Neural cell (in vitro differentiated cells): Measurements from ENCODE around the gene SUCO. TPM values are rescaled to one million over a fixed set of nuclear protein-coding genes. Genes with fewer than 3 reads are reported as not detected.

ENCODE experiments used
- H2AFZ ChIP-seq: fragments of 200-600, 300-800 bp; sonication (generic), shearing (Covaris generic); 2 replicates; pipeline ENCODE4 v1.6.0; 2014; ENCODE audit warnings: low read depth, mild to moderate bottlenecking, antibody characterized with exemption, low read length, moderate library complexity
- H3F3A ChIP-seq: fragments of 200-600 bp; shearing (Covaris generic); 2 replicates; pipeline ENCODE4 v1.6.1; 2016; ENCODE audit warnings: mild to moderate bottlenecking, moderate library complexity, mixed read lengths, antibody characterized with exemption, low read length; ENCODE audit not compliant: insufficient read depth, poor library complexity, severe bottlenecking
- H3K27ac ChIP-seq: fragments of 200-600, 300-800 bp; sonication (generic), shearing (Covaris generic); 2 replicates; pipeline ENCODE4 v1.5.1; 2014; ENCODE audit warnings: mild to moderate bottlenecking, low read length, moderate library complexity
- H3K27me3 ChIP-seq: fragments of 300-800, 200-600 bp; sonication (generic), shearing (Covaris generic); 2 replicates; pipeline ENCODE4 v1.6.0; 2014; ENCODE audit warnings: mild to moderate bottlenecking, low read depth, low read length, moderate library complexity; ENCODE audit not compliant: insufficient read depth
- H3K36me3 ChIP-seq: fragments of 300-800, 200-600 bp; sonication (generic), shearing (Covaris generic); 2 replicates; pipeline ENCODE4 v1.5.1; 2014; ENCODE audit warnings: mild to moderate bottlenecking, antibody characterized with exemption, low read length, moderate library complexity; ENCODE audit not compliant: insufficient read depth
- H3K4me2 ChIP-seq: fragments of 300-800, 200-600 bp; sonication (generic), shearing (Covaris generic); 2 replicates; pipeline ENCODE4 v1.6.0; 2014; ENCODE audit warnings: mild to moderate bottlenecking, low read length
- H3K4me3 ChIP-seq: fragments of 300-800, 200-600 bp; sonication (generic), shearing (Covaris generic); 2 replicates; pipeline ENCODE4 v1.5.1; 2014; ENCODE audit warnings: mild to moderate bottlenecking, low read length, moderate library complexity
- H3K79me2 ChIP-seq: fragments of 200-600 bp; shearing (Covaris generic); replicated peaks from 2 replicates; pipeline ENCODE4 v1.6.0; 2014; ENCODE audit warnings: mild to moderate bottlenecking, low read length, moderate library complexity; ENCODE audit not compliant: insufficient read depth
- H3K9ac ChIP-seq: fragments of 300-800, 200-600 bp; sonication (generic), shearing (Covaris generic); 2 replicates; pipeline ENCODE4 v1.6.1; 2016; ENCODE audit warnings: mild to moderate bottlenecking, low read length, mixed read lengths
- H3K9me2 ChIP-seq: fragments of 200-600 bp; shearing (Covaris generic); 2 replicates; pipeline ENCODE4 v1.6.1; 2016; ENCODE audit warnings: mild to moderate bottlenecking, low read length, mixed read lengths; ENCODE audit not compliant: insufficient read depth
- H3K9me3 ChIP-seq: fragments of 200-600, 300-800 bp; sonication (generic), shearing (Covaris generic); 2 replicates; pipeline ENCODE4 v1.6.1; 2016; ENCODE audit warnings: mild to moderate bottlenecking, mixed run types, low read length, moderate library complexity, mixed read lengths
- H4K20me1 ChIP-seq: fragments of 200-600 bp; shearing (Covaris generic); 2 replicates; pipeline ENCODE4 v1.6.1; 2016; ENCODE audit warnings: mild to moderate bottlenecking, mixed run types; ENCODE audit not compliant: insufficient read depth
- EP300 ChIP-seq: fragments of 450-650 bp; conservative IDR thresholded peaks from 2 replicates; pipeline ENCODE4 v1.6.1; 2014; ENCODE audit warnings: antibody characterized with exemption, mild to moderate bottlenecking, moderate library complexity; ENCODE audit not compliant: poor library complexity, severe bottlenecking
- EZH2 ChIP-seq: fragments of 200-600, 300-800 bp; shearing (Covaris generic), sonication (generic); IDR thresholded peaks from 2 replicates; pipeline ENCODE4 v1.6.1; 2014; ENCODE audit warnings: antibody characterized with exemption, low read length, borderline replicate concordance, mild to moderate bottlenecking; ENCODE audit not compliant: insufficient read depth, poor library complexity, severe bottlenecking
- MXI1 ChIP-seq: fragments of 450-650 bp; conservative IDR thresholded peaks from 2 replicates; pipeline ENCODE4 v1.6.1; 2014; ENCODE audit warnings: antibody characterized with exemption, mild to moderate bottlenecking; ENCODE audit not compliant: poor library complexity, severe bottlenecking
- POLR2AphosphoS5 ChIP-seq: IDR thresholded peaks from 2 replicates; pipeline ENCODE4 v1.6.1; 2012
- RAD21 ChIP-seq: fragments of 450-650 bp; conservative IDR thresholded peaks from 2 replicates; pipeline ENCODE4 v1.6.1; 2014; ENCODE audit warnings: antibody characterized with exemption, mild to moderate bottlenecking, moderate library complexity
- SMC3 ChIP-seq: fragments of 450-650 bp; conservative IDR thresholded peaks from 2 replicates; pipeline ENCODE4 v1.6.1; 2014; ENCODE audit warnings: antibody characterized with exemption, mild to moderate bottlenecking, moderate library complexity; ENCODE audit not compliant: poor library complexity
- TAF1 ChIP-seq: IDR thresholded peaks from 2 replicates; pipeline ENCODE4 v1.6.1; 2012; ENCODE audit warnings: low read depth
- polyA plus RNA-seq: library from polyadenylated mRNA; depleted of rRNA; stranded (reverse); fragments of >200 nt; gene quantifications from 2 replicates; pipeline ENCODE4 v1.2.3, GENCODE V29; 2014
- TF ChIP-seq, protein P1 (sequence below): fragments of 450-650 bp; IDR thresholded peaks from 2 replicates; pipeline ENCODE4 v1.5.1; 2014; ENCODE audit warnings: antibody characterized with exemption, mild to moderate bottlenecking, moderate library complexity; ENCODE audit not compliant: poor library complexity, severe bottlenecking
- TF ChIP-seq, protein P2 (sequence below): IDR thresholded peaks from 2 replicates; pipeline ENCODE4 v1.6.1; 2012; ENCODE audit warnings: borderline replicate concordance

SUCO gene
- polyA plus RNA-seq, 1 donor from 2014 or later: 43.4 TPM

DNA sequence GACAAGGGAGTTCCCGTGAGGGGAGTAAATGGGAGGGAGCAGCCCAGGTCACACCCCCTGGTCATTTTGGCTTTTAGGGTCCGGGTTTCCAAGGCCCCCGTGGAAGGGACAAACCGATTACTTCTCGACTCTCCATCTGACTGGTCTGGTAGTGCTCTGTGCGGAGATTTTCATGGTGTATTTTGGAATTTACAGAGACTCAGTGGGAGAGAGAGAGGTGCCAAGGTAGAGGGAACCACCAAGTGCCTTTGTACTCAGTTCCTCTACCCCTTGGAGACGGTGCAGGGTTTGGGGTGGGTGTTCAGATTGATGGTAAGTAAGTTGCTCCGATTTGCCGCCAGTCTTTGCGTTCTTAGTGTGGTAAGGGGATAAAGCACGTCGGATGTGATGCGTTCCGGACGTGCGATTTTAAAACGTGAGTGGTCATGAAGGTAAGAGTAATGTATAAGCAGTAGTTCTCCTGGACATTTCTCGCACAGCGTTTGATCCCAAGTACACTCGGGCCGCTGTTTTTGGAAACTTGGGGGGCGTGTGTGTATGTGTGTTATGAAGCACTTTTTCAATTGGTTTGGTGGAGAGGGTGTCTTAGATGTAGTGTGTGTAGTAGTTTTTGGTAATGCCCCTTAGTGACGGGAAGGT, 682 bp downstream of the SUCO start:
- H3K79me2 ChIP-seq: peaks cover 48% of the 10 kb centered on the region
- H3K9ac ChIP-seq: peak overlapping the region; percentile 94
- H3K27ac ChIP-seq: peak overlapping the region; percentile 92
- no peaks in the 10 kb centered on the region for H3F3A ChIP-seq
- peak overlapping the region; percentile 70 for H2AFZ ChIP-seq
- H4K20me1 ChIP-seq: no peaks in the 10 kb centered on the region
- H3K36me3 ChIP-seq: no peaks in the 10 kb centered on the region
- H3K9me2 ChIP-seq: no peaks in the 10 kb centered on the region
- H3K27me3 ChIP-seq: no peaks in the 10 kb centered on the region
- TF ChIP-seq EP300 (no peak), POLR2AphosphoS5 (no peak), MXI1 (no peak), RAD21 (no peak), EZH2 (no peak), TAF1 (no peak), SMC3 (no peak)
- TF ChIP-seq, protein P1, sequence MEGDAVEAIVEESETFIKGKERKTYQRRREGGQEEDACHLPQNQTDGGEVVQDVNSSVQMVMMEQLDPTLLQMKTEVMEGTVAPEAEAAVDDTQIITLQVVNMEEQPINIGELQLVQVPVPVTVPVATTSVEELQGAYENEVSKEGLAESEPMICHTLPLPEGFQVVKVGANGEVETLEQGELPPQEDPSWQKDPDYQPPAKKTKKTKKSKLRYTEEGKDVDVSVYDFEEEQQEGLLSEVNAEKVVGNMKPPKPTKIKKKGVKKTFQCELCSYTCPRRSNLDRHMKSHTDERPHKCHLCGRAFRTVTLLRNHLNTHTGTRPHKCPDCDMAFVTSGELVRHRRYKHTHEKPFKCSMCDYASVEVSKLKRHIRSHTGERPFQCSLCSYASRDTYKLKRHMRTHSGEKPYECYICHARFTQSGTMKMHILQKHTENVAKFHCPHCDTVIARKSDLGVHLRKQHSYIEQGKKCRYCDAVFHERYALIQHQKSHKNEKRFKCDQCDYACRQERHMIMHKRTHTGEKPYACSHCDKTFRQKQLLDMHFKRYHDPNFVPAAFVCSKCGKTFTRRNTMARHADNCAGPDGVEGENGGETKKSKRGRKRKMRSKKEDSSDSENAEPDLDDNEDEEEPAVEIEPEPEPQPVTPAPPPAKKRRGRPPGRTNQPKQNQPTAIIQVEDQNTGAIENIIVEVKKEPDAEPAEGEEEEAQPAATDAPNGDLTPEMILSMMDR: no peak
- TF ChIP-seq, protein P2, sequence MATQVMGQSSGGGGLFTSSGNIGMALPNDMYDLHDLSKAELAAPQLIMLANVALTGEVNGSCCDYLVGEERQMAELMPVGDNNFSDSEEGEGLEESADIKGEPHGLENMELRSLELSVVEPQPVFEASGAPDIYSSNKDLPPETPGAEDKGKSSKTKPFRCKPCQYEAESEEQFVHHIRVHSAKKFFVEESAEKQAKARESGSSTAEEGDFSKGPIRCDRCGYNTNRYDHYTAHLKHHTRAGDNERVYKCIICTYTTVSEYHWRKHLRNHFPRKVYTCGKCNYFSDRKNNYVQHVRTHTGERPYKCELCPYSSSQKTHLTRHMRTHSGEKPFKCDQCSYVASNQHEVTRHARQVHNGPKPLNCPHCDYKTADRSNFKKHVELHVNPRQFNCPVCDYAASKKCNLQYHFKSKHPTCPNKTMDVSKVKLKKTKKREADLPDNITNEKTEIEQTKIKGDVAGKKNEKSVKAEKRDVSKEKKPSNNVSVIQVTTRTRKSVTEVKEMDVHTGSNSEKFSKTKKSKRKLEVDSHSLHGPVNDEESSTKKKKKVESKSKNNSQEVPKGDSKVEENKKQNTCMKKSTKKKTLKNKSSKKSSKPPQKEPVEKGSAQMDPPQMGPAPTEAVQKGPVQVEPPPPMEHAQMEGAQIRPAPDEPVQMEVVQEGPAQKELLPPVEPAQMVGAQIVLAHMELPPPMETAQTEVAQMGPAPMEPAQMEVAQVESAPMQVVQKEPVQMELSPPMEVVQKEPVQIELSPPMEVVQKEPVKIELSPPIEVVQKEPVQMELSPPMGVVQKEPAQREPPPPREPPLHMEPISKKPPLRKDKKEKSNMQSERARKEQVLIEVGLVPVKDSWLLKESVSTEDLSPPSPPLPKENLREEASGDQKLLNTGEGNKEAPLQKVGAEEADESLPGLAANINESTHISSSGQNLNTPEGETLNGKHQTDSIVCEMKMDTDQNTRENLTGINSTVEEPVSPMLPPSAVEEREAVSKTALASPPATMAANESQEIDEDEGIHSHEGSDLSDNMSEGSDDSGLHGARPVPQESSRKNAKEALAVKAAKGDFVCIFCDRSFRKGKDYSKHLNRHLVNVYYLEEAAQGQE: no peak
- H3K4me3 ChIP-seq: peak overlapping the region; percentile 87
- H3K9me3 ChIP-seq: no peaks in the 10 kb centered on the region
- H3K4me2 ChIP-seq: peak overlapping the region; percentile 80

DNA sequence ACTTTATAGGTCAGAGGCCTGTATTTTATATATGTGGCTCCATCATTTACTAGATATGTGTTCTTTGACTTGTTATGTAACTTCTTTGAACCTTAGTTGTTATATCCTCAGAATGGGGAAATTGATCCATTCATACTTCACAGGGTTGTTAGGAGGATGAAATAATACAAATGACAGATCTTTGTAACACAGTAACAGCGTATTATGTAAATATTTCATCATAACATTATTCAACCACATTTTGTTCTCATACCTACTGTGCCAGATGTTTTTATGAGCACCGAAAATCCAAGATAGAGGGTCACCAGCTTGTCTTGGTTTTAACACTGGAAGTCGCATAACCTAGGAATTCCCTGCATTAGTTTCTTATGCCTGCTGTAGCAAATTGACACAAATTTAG, 3.3 kb downstream of the SUCO start:
- Histone ChIP-seq H3F3A (no peaks in the 10 kb centered on the region), H3K9ac (no peak overlapping the region), H3K79me2 (peaks cover 74% of the 10 kb centered on the region), H3K27ac (no peak overlapping the region), H3K4me3 (peak overlapping the region; percentile 87), H3K9me2 (no peaks in the 10 kb centered on the region), H3K27me3 (no peaks in the 10 kb centered on the region), H3K36me3 (no peaks in the 10 kb centered on the region), H3K4me2 (peak overlapping the region; percentile 80), H3K9me3 (no peaks in the 10 kb centered on the region), H4K20me1 (no peaks in the 10 kb centered on the region), H2AFZ (no peak overlapping the region)
- no peak for TF ChIP-seq EP300
- no peak for TF ChIP-seq RAD21
- TF ChIP-seq, protein P1: no peak
- TF ChIP-seq, protein P2: no peak
- TF ChIP-seq SMC3: no peak
- TF ChIP-seq MXI1: no peak
- no peak for TF ChIP-seq EZH2
- no peak for TF ChIP-seq TAF1
- TF ChIP-seq POLR2AphosphoS5: no peak
